Jurkat, Clone E6-1 (cell line): ENCODE results near the gene SEMA3C.

ENCODE experiments used
- DNase-seq: peaks from one replicate; pipeline ENCODE4 v3.0.0-alpha.2; 2011; ENCODE audit warnings: low read depth, low spot score
- H3K4me3 ChIP-seq: 2 replicates; pipeline ENCODE4 v1.5.1; 2011; ENCODE audit warnings: mild to moderate bottlenecking, low read length, control low read depth, moderate library complexity

The SEMA3C gene

DNA sequence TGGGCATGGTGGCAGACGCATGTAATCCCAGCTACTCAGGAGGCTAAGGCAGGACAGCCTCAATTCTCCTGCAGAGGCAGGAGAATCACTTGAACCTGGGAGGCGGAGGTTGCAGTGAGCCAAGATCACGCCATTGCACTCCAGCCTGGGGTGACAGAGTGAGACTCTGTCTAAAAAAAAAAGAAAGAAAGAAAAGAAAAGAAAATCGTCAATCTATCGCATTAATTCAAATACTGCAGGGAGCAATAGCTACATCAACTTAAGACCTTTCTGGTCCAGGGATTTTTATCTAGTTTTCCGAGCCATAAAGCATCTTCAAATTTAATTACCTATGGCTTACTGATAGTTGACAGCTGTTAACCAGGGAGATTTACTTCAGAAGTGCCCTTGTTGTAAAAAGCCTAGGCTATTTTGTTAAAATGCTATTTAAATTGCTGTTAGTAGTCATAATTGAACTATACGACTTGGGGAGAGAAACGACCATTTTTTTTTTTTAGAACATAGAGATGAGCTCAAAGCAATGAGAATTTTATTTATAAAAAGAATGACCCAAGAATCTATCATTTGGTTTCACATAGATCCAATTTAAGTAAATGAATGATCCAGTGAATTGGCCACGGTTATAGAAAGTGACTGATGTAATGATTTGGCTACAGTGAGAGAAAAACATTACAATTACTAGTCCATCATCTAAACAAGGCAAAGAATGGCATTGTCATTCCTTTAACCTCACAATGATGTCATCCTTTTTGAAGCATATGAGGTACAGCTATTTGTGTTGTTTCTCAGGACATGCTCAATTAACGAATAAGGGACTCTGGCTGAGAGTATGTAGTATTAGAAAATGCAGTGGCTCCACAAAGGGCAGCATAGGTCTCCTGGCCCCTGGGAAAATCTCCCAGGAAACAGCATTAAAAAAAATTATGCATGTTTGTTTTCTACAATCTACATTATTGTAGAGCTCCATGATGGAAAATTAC is 85.3 kb downstream of the SEMA3C start:
- H3K4me3 ChIP-seq: no peak overlapping the region
- no peak for DNase-seq

- DNase-seq: no peak
- no peak overlapping the region for H3K4me3 ChIP-seq
Measured at GRCh38 chr7:80832006-80832405, 86.8 kb downstream of the SEMA3C start.

DNA sequence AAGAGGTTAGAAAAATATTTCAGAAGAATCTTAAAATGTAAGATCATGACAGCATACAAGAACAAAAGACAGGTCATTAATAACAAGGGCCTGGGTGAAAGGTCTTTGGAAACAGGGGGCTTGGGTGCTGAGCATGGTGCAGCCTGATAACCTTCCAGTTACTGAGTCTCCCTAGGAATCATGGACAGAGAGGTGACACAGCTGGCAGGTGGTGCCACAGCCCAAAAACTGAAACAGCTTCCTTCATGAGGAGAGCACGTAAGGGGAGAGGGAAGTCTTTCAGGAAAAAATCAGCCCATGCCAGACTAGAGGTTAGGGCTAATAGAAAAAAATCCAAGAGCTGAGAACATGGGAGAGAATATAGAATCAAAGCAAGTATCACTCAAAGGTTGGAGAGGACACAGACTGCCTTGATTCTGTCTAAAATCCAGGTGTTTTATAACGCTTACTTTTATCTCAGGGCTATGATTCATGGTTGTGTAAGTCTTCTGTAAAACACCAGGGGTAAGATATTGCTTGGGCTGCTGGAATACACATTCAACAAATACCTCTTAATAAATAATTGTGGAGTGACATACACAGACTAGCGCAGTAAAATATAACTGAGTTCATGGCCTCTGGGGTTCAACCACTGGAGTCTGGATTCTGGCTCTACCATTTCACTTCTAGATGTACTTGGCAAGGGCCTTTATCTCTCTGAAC is 88.1 kb downstream of the SEMA3C start:
- no peak for DNase-seq
- H3K4me3 ChIP-seq: no peak overlapping the region

GRCh38 chr7:80830010-80830409 is 88.8 kb downstream of the SEMA3C start:
- no peak overlapping the region for H3K4me3 ChIP-seq
- no peak for DNase-seq

GRCh38 chr7:80829527-80829926 is 89.3 kb downstream of the SEMA3C start:
- DNase-seq: no peak
- H3K4me3 ChIP-seq: no peak overlapping the region

- DNase-seq: no peak
- no peak overlapping the region for H3K4me3 ChIP-seq
Measured at GRCh38 chr7:80827239-80827633, 91.6 kb downstream of the SEMA3C start.

GRCh38 chr7:80826520-80827238 is 92.2 kb downstream of the SEMA3C start:
- DNase-seq: no peak
- no peak overlapping the region for H3K4me3 ChIP-seq

GRCh38 chr7:80825499-80825898 is 93.4 kb downstream of the SEMA3C start:
- H3K4me3 ChIP-seq: no peak overlapping the region
- DNase-seq: no peak

- DNase-seq: no peak
- H3K4me3 ChIP-seq: no peak overlapping the region
Measured at GRCh38 chr7:80824253-80824652, 94.6 kb downstream of the SEMA3C start.

GRCh38 chr7:80823057-80823456 is 95.8 kb downstream of the SEMA3C start:
- no peak overlapping the region for H3K4me3 ChIP-seq
- DNase-seq: no peak

- H3K4me3 ChIP-seq: no peak overlapping the region
- DNase-seq: no peak
Measured at GRCh38 chr7:80821771-80822319, 97.0 kb downstream of the SEMA3C start.

- DNase-seq: no peak
Measured at GRCh38 chr7:80819503-80819902, 99.3 kb downstream of the SEMA3C start.

GRCh38 chr7:80818181-80818580 is 100.7 kb downstream of the SEMA3C start:
- no peak overlapping the region for H3K4me3 ChIP-seq
- no peak for DNase-seq

More at GRCh38 chr7:80819503-80819902, 99.3 kb downstream of the SEMA3C start:
- H3K4me3 ChIP-seq: no peak overlapping the region

- no peak for DNase-seq
- H3K4me3 ChIP-seq: no peak overlapping the region
Measured at GRCh38 chr7:80816806-80817205, 102.0 kb downstream of the SEMA3C start.

- no peak overlapping the region for H3K4me3 ChIP-seq
- DNase-seq: no peak
Measured at GRCh38 chr7:80815733-80816132, 103.1 kb downstream of the SEMA3C start.

DNA sequence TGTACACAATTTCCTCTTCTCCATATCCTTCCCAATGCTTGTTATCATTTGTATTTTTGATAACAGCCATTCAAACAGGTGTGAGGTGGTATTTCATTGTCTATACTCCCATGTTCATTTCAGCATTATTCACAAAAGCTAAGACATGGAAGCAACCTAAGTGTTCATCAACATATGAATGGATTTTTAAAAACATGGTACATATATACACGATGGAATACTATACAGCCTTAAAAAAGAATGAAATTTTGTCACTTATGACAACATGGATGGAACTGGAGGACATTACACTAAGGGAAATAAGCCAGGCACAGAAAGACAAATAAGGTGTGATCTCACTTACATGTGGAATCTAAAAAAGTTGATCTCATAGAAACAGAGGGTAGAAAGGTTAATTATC is 109.3 kb downstream of the SEMA3C start:
- DNase-seq: no peak
- H3K4me3 ChIP-seq: no peak overlapping the region

GRCh38 chr7:80807166-80807900 is 111.5 kb downstream of the SEMA3C start:
- no peak for DNase-seq
- H3K4me3 ChIP-seq: no peak overlapping the region

DNA sequence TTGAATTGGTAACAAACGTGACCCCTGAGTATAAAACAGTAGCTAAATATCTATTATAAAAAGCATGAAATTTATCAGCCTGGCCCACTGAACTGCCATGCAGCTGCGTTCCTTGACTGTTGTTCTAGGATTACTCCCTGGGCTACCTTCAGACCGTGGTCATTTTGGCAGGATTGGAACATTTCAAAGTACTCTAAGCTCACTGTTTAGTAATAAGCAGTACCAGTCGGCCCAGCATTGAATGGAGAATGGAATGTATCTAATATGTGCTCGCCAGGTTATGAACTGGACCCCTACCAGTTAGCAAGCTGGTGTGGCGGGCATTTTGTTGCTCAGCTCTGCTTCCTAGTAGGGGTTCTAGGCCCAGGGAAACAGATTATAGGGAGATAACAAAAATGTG is 112.2 kb downstream of the SEMA3C start:
- no peak for DNase-seq
- no peak overlapping the region for H3K4me3 ChIP-seq

DNA sequence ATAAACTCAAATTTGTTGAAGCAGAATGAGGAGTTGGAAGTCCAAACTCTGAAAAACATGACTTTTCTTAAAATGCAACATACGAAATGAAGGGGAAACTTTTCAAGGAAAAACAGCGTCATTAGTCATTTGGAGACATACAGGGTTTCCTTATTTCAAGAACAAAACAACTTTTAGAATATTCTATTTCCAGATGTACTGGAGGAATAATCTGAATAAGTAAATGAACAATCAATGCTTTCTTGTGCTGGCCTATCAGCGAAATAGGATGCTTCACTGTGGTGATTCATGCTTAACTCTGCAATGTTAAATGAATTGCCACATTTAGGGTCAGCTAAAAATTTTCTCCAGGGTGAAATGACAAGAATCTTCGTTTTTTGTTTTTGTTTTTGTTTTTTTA is 114.3 kb downstream of the SEMA3C start:
- H3K4me3 ChIP-seq: no peak overlapping the region
- no peak for DNase-seq
